GM13976 (cell line): ENCODE results near the gene NES.
A peak's percentile ranks its signal among the peaks of the same experiment; 100 is the strongest.

Experiments used
- DNase-seq: peaks from one replicate; pipeline ENCODE4 v3.0.0; 2012; ENCODE audit warnings: low spot score
- CTCF ChIP-seq: IDR thresholded peaks from 2 replicates; pipeline ENCODE4 v1.5.1; 2012; ENCODE audit warnings: borderline replicate concordance, mild to moderate bottlenecking; ENCODE audit not compliant: insufficient read depth; ENCODE audit errors: extremely low read depth, missing control alignments, control extremely low read depth
- in situ Hi-C: fragments of 300-500 bp; cut with MboI; formaldehyde crosslinking; loops from one replicate; pipeline ENCODE4 v1.12.0; 2022; ENCODE audit warnings: low sequenced_read_pairs, mixed read lengths, inconsistent platforms; ENCODE audit not compliant: unreplicated experiment

The NES gene

DNA sequence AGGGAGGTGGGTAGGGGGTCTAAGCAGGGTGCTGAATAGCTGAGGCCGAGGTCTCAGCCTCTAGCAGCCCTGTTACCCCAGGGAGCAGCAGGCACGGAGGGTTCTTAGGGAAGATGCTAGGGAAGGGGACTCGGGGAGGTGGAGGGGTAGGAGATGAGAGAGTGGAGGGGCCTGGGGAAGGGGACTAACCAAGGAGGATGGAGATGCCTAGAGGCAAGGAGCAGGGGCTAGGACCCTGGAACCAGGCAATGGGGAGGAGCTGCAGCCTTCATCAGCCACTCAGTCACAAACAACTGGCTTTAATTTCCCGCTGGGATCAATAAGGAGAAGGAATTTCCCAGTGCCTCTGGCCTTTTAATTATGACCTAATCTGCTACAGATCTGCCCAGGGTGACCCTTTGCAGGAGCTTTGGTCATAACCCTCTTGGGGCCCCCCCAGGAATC, 31.0 kb upstream of the NES start:
- no peak for TF ChIP-seq CTCF
- DNase-seq, result no peak
- in situ Hi-C loops, result no loop called here

DNA sequence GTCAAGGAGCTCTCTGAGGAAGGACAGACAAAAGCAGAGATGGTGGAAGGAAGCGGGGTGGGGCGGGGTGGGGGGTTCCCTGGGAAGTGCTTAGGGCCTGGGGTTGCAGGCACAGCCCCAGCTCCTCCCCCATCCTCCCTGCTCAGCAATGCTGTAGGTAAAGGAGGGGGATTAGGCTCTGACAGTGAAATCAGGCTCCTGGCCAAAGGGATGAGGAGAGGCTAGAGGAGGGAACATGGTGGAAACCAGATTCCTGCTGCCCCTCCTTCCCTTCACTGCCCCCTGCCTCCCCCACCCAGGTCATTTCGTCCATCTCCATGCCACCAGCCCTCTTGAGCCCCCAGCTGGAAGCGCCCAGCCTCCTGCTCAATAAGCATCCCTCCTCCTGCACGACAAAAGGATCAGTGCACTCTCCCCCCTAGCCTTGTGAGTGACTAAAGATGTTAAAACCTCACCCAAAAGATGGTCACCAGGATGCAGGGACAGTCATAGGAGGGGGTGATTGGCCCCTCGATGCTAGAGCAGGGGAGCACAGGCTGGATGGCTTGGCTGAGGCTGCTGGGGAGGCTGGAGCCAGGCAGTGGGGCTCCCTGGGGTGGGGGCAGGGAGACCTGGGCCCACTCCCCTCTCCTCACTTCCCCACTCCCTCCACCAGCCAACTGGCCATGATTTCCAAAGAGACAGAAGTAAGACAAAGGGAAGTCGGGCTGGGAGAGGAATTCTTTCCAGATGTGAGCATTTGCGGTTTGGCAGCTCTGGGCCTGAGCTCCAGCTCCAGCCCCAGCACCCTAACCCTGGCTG, 30.4 kb upstream of the NES start:
- TF ChIP-seq CTCF, result no peak
- in situ Hi-C loops, result no loop called here
- DNase-seq, result no peak

GRCh38 chr1:156706657-156707416, 29.6 kb upstream of the NES start:
- no peak for DNase-seq
- no peak for TF ChIP-seq CTCF
- in situ Hi-C loops, result no loop called here

GRCh38 chr1:156705918-156706656, 28.9 kb upstream of the NES start:
- TF ChIP-seq CTCF, result peak; percentile 57
- in situ Hi-C loops, result no loop called here

DNA sequence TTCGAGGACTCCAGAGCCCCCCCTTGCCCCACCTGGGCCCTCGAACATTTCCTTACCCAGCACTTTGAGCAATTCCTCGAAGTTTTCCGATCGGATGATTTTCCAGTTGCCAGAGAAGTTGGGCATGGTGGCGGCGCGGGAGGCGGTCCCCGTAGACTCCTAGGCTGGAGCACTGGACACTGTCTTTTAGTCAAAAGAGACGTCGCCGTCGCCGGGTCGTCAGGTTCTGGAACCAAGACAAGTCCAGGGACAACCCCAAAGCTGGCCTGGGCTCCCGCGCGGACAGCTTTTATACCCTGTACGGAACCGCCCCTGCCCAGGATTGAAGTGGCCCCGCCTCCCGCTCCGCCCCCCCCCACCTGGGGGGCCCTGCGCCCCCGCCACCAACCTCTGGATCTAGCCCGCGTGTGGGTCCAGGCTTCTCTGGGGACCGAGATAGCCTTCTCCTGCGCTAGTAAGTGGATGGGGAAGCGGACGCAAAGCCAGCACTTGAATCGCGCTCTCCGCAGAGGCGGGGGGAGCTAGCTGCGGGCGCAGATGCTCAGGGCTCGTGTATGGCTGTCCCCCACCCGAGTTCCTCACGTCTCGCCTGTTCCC, 28.2 kb upstream of the NES start, which contains the start of gene CRABP2:
TSS of gene CRABP2 (minus strand) at position 263 of the 597 bp plus-strand sequence. CDS start at position 126, 137 bp downstream.
- no peak for DNase-seq
- in situ Hi-C loops, result no loop called here

More at GRCh38 chr1:156705918-156706656, 28.9 kb upstream of the NES start:
- DNase-seq, result peak; percentile 92

More for the DNA sequence above, 28.2 kb upstream of the NES start, which contains the start of gene CRABP2:
- no peak for TF ChIP-seq CTCF
